BE2C (cell line): ENCODE measurements around the gene TLE4.

Source experiments
- DNase-seq: peaks from one replicate; pipeline ENCODE4 v3.0.0-alpha.2; 2020
- H3K27me3 ChIP-seq: fragments of 250-450 bp; sonication (Bioruptor Pico); 2 replicates; pipeline ENCODE4 v1.5.1; 2020; ENCODE audit warnings: mild to moderate bottlenecking
- H3K36me3 ChIP-seq: fragments of 250-450 bp; sonication (Bioruptor Pico); 2 replicates; pipeline ENCODE4 v1.5.1; 2020; ENCODE audit warnings: mild to moderate bottlenecking
- H3K4me1 ChIP-seq: fragments of 250-450 bp; sonication (Bioruptor Pico); 2 replicates; pipeline ENCODE4 v1.5.1; 2020
- H3K4me3 ChIP-seq: 2 replicates; pipeline ENCODE4 v1.5.1; 2011; ENCODE audit warnings: low read depth, low read length
- H3K9me3 ChIP-seq: fragments of 250-450 bp; sonication (Bioruptor Pico); 2 replicates; pipeline ENCODE4 v1.5.1; 2020
- CTCF ChIP-seq: IDR thresholded peaks from 2 replicates; pipeline ENCODE4 v1.5.1; 2012; ENCODE audit warnings: mild to moderate bottlenecking, low read depth, low read length

TLE4 gene

DNA sequence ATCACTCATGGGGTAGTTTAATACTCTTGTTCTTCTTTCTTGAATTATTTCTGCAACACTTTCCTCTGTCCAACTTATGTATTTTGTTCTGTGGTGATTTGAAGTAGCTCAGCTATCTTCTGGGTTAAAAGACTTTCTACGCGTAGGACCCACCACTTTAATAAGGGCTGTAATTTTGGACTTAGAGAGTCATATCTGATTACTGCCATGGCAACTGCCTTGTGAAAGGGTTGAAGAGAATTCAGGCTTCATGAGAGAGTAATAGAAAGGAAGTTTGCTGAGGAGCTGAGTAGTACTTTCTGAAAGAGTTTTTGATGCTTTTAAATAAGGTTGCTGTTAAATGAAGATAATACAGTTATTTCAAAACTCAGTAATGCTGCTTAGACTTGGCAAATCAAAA is 89.5 kb downstream of the TLE4 start:
- Histone ChIP-seq H3K4me3 (peak overlapping the region; percentile 25), H3K9me3 (no peaks in the 10 kb centered on the region), H3K36me3 (peaks cover 10% of the 10 kb centered on the region), H3K4me1 (peaks cover 39% of the 10 kb centered on the region), H3K27me3 (no peaks in the 10 kb centered on the region)
- DNase-seq, result no peak
- no peak for TF ChIP-seq CTCF

GRCh38 chr9:79661886-79662536 is 90.2 kb downstream of the TLE4 start:
- peaks cover 37% of the 10 kb centered on the region for H3K4me1 ChIP-seq
- H3K36me3 ChIP-seq, result peaks cover 14% of the 10 kb centered on the region
- peak overlapping the region; percentile 6; the same call in 1 of the 2 replicates for H3K4me3 ChIP-seq
- H3K27me3 ChIP-seq, result no peaks in the 10 kb centered on the region
- no peaks in the 10 kb centered on the region for H3K9me3 ChIP-seq
- no peak for TF ChIP-seq CTCF
- no peak for DNase-seq

GRCh38 chr9:79662537-79662956 is 90.8 kb downstream of the TLE4 start:
- Histone ChIP-seq H3K27me3 (no peaks in the 10 kb centered on the region), H3K4me1 (peaks cover 37% of the 10 kb centered on the region), H3K4me3 (peak overlapping the region; percentile 6; the same call in 1 of the 2 replicates), H3K9me3 (no peaks in the 10 kb centered on the region), H3K36me3 (peaks cover 10% of the 10 kb centered on the region)
- TF ChIP-seq CTCF, result no peak
- DNase-seq, result no peak

- Histone ChIP-seq H3K27me3 (no peaks in the 10 kb centered on the region), H3K9me3 (no peaks in the 10 kb centered on the region), H3K4me3 (peak overlapping the region; percentile 33), H3K36me3 (0 out of 2 replicates have a peak, but pooled peaks cover 9% of the 10 kb centered on the region), H3K4me1 (peaks cover 37% of the 10 kb centered on the region)
- no peak for TF ChIP-seq CTCF
- DNase-seq, result no peak
Measured at GRCh38 chr9:79663300-79663699, 91.5 kb downstream of the TLE4 start.

GRCh38 chr9:79663878-79664277 is 92.1 kb downstream of the TLE4 start:
- peaks cover 37% of the 10 kb centered on the region for H3K4me1 ChIP-seq
- peak; percentile 85 for DNase-seq
- no peaks in the 10 kb centered on the region for H3K9me3 ChIP-seq
- 0 out of 2 replicates have a peak, but pooled peaks cover 9% of the 10 kb centered on the region for H3K36me3 ChIP-seq
- peak overlapping the region; percentile 33 for H3K4me3 ChIP-seq
- TF ChIP-seq CTCF, result no peak
- no peaks in the 10 kb centered on the region for H3K27me3 ChIP-seq

GRCh38 chr9:79664375-79664831 is 92.6 kb downstream of the TLE4 start:
- peak; percentile 29 for DNase-seq
- peaks cover 37% of the 10 kb centered on the region for H3K4me1 ChIP-seq

More at GRCh38 chr9:79664375-79664831, 92.6 kb downstream of the TLE4 start:
- H3K9me3 ChIP-seq, result no peaks in the 10 kb centered on the region
- H3K36me3 ChIP-seq, result peaks cover 9% of the 10 kb centered on the region; the same call in 1 of the 2 replicates
- no peak for TF ChIP-seq CTCF
- H3K27me3 ChIP-seq, result no peaks in the 10 kb centered on the region
- peak overlapping the region; percentile 33 for H3K4me3 ChIP-seq
